ENCODE data around the gene ALG6.
"Not testable (repeated sequence)": the region's sequence is repeated elsewhere in the genome, so short reads cannot be mapped to it uniquely, and the experiment has no call there.

Gene ALG6

GRCh38 chr1:63352736-63353135 lies 14.7 kb upstream of the ALG6 start:
- TF ChIP-seq CTCF (IDR thresholded peaks at IDR 0.05; ENCODE audit: low read depth, low read length, missing control alignments) = no peak
- in situ Hi-C loops (cut with HindIII; ENCODE audit: low sequenced_read_pairs) = no loop called here
- DNase-seq (ENCODE audit: low read depth) = no peak
- H3K4me3 ChIP-seq (ENCODE audit: low read depth, low read length) = no peak overlapping the region

GRCh38 chr1:63356234-63356633 lies 11.2 kb upstream of the ALG6 start:
- in situ Hi-C loops (cut with HindIII; ENCODE audit: low sequenced_read_pairs); H3K4me3 ChIP-seq (ENCODE audit: low read depth, low read length); DNase-seq (ENCODE audit: low read depth): not testable (repeated sequence)

- in situ Hi-C loops (cut with HindIII; ENCODE audit: low sequenced_read_pairs) = no loop called here
- H3K4me3 ChIP-seq (ENCODE audit: low read depth, low read length) = no peak overlapping the region
- no peak for TF ChIP-seq CTCF (IDR thresholded peaks at IDR 0.05; ENCODE audit: low read depth, low read length, missing control alignments)
- DNase-seq (ENCODE audit: low read depth) = no peak
These were observed 7.9 kb upstream of the ALG6 start for GRCh38 chr1:63359561-63359960.

GRCh38 chr1:63362073-63362472 lies 5.4 kb upstream of the ALG6 start:
- no peak overlapping the region for H3K4me3 ChIP-seq (ENCODE audit: low read depth, low read length)
- in situ Hi-C loops (cut with HindIII; ENCODE audit: low sequenced_read_pairs) = no loop called here
- no peak for TF ChIP-seq CTCF (IDR thresholded peaks at IDR 0.05; ENCODE audit: low read depth, low read length, missing control alignments)
- no peak for DNase-seq (ENCODE audit: low read depth)

GRCh38 chr1:63362578-63362977 lies 4.8 kb upstream of the ALG6 start:
- TF ChIP-seq CTCF (IDR thresholded peaks at IDR 0.05; ENCODE audit: low read depth, low read length, missing control alignments) = no peak
- no peak overlapping the region for H3K4me3 ChIP-seq (ENCODE audit: low read depth, low read length)
- DNase-seq (ENCODE audit: low read depth) = no peak
- in situ Hi-C loops (cut with HindIII; ENCODE audit: low sequenced_read_pairs) = no loop called here

GRCh38 chr1:63363014-63363413 lies 4.4 kb upstream of the ALG6 start:
- no peak for TF ChIP-seq CTCF (IDR thresholded peaks at IDR 0.05; ENCODE audit: low read depth, low read length, missing control alignments)
- in situ Hi-C loops (cut with HindIII; ENCODE audit: low sequenced_read_pairs) = no loop called here
- no peak overlapping the region for H3K4me3 ChIP-seq (ENCODE audit: low read depth, low read length)
- DNase-seq (ENCODE audit: low read depth) = no peak

- TF ChIP-seq CTCF (IDR thresholded peaks at IDR 0.05; ENCODE audit: low read depth, low read length, missing control alignments) = no peak
- DNase-seq (ENCODE audit: low read depth) = no peak
- in situ Hi-C loops (cut with HindIII; ENCODE audit: low sequenced_read_pairs) = no loop called here
- H3K4me3 ChIP-seq (ENCODE audit: low read depth, low read length) = peak overlapping the region; percentile 98
These were observed 566 bp upstream of the ALG6 start for GRCh38 chr1:63366908-63367214.

Data from astrocyte of the cerebellum (primary cell).